Stomach (tissue), 9 donors: ENCODE data around the gene PCDH9. TPM values are rescaled to one million over a fixed set of nuclear protein-coding genes. Genes with fewer than 3 reads are reported as not detected.

ENCODE experiments used
- DNase-seq, 2 donors: peaks; one replicate each; pipeline versions ENCODE4 v3.0.0 to v3.0.0-alpha.2; 2013 to 2019
- H3K27ac ChIP-seq, 5 donors: fragments of 200-600 bp in 4 of 5; sonication (generic) in 4 of 5; one replicate each; pipeline ENCODE4 v1.5.1; 2013 to 2019; ENCODE audit warnings: mild to moderate bottlenecking in 1 of 5, moderate library complexity in 1 of 5
- H3K27me3 ChIP-seq, 3 donors: fragments of 200-600 bp; sonication (generic); one replicate each; pipeline ENCODE4 v1.5.1; 2017 to 2019; ENCODE audit warnings: mixed run types in 1 of 3
- H3K36me3 ChIP-seq, 4 donors: fragments of 200-600 bp; sonication (generic); 1 replicate in 3 of 4; 2 replicates in 1 of 4; pipeline ENCODE4 v1.5.1; 2016 to 2019
- H3K4me1 ChIP-seq, 4 donors: fragments of 200-600 bp; sonication (generic); one replicate each; pipeline ENCODE4 v1.5.1; 2016 to 2019
- H3K4me3 ChIP-seq, 4 donors: fragments of 200-600 bp; sonication (generic) in 3 of 4; one replicate each; pipeline ENCODE4 v1.5.1; 2016 to 2019; ENCODE audit warnings: mild to moderate bottlenecking in 1 of 4
- H3K9me3 ChIP-seq, 4 donors: fragments of 200-600 bp; sonication (generic); one replicate each; pipeline ENCODE4 v1.5.1; 2016 to 2019
- CTCF ChIP-seq, 7 experiments: fragments of 450-650 bp in 4 of 7; fragments of 200-600 bp in 3 of 7; sonication (generic) in 3 of 7; IDR thresholded peaks; one replicate each; pipeline ENCODE4 v1.5.1; 2016 to 2019; ENCODE audit warnings: antibody characterized with exemption in 7 of 7, control low read depth in 2 of 7, mild to moderate bottlenecking in 1 of 7
- EP300 ChIP-seq: sonication (generic); formaldehyde crosslinking; IDR thresholded peaks from one replicate; pipeline ENCODE4 v1.6.1; 2017; ENCODE audit warnings: antibody characterized with exemption
- POLR2A ChIP-seq, 4 donors: fragments of 450-650 bp; IDR thresholded peaks; one replicate each; pipeline ENCODE4 v1.6.1; 2016; ENCODE audit warnings: antibody characterized with exemption in 4 of 4, control low read depth in 2 of 4, mild to moderate bottlenecking in 1 of 4, moderate library complexity in 1 of 4
- POLR2AphosphoS5 ChIP-seq, 3 donors: sonication (generic); formaldehyde crosslinking; IDR thresholded peaks; one replicate each; pipeline ENCODE4 v1.6.1; 2016; ENCODE audit warnings: antibody characterized with exemption in 3 of 3
- WGBS, 5 donors: extraction: QIAGEN DNeasy Blood & Tissue Kit in 3 of 5; methylation state at CpG; one replicate each; pipeline versions ENCODE4 v1.1.5 to v1.1.7; 2013 to 2018; 5-methylcytosine and 5-hydroxymethylcytosine counted together
- intact Hi-C: fragments of 100-400 bp; cut with DNase I; formaldehyde crosslinking; loops from one replicate; pipeline ENCODE4 v1.15.1; 2023; ENCODE audit warnings: low total_unique reads
- polyA plus RNA-seq, 3 donors: library from polyadenylated mRNA; stranded (reverse); fragments of 200-250 nt; gene quantifications; one replicate each; pipeline ENCODE4 v1.2.3, GENCODE V29; 2013
- total RNA-seq, 5 donors: library from RNA; depleted of rRNA; stranded (reverse); fragments of >200 nt; gene quantifications; one replicate each; pipeline versions ENCODE4 v1.1.0 to v1.2.3, GENCODE V29; 2014 to 2016
- donor health status: healthy with polysubstance abuse.
- donor health status: Bipolar disorder and iron deficiency.
- donor health status: healthy.

The PCDH9 gene
- total and polyA plus RNA-seq, 8 donors, result 0.40 to 36.2 (median 3.7) TPM

DNA sequence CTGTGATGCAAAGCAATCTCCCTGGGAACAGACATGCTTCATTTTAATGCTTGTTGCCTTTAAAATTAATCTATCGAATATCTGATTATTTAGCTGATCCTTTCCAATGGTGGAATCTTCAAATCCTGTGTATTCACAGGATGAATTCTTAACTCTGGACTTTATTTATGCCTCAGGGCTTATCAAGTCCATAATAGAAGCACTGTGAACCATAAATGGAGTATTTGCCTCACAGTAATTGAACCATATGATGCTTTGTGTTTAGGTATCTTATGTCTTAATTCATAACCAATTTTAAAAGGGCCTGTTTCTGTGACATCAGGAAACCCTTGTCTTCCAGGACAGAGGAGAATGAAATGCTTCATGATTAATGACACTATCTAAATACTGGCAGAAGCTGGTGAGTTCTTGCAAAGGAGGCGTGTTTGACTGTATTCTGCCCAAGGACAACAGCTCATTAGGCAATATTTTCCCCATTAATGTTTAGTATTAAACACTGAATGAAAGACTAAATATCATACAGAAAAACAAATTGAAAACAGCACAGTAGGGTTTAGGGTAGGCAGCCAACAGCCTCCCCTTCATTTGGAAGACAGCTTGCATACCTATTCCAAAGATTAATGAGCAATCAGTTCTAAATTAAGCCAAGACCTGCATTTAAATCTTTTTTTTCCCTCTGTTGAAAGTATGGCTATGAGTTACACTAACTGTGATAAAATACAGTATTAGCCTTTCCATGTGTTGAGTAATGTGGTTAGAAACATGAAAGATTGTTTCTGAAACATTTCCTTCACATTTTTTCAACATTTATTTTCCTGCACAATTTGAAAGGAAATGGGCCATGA is 709.4 kb downstream of the PCDH9 start:
- no peaks in the 10 kb centered on the region for H3K36me3 ChIP-seq
- H3K4me1 ChIP-seq, result no peaks in the 10 kb centered on the region
- H3K27ac ChIP-seq, result no peak overlapping the region
- no peak for DNase-seq
- no peak for TF ChIP-seq POLR2A (IDR thresholded peaks at IDR 0.05)
- no peak for TF ChIP-seq CTCF (IDR thresholded peaks at IDR 0.05)
- no peak for TF ChIP-seq POLR2AphosphoS5 (IDR thresholded peaks at IDR 0.05)
- TF ChIP-seq EP300, result no peak
- intact Hi-C loops, result no loop called here
- H3K9me3 ChIP-seq, result no peaks in the 10 kb centered on the region
- no peak overlapping the region for H3K4me3 ChIP-seq
- WGBS, 5 donors, result 64 to 84% (median 80%) methylated on average over 2 of the region's 2 CpGs
- no peaks in the 10 kb centered on the region for H3K27me3 ChIP-seq

DNA sequence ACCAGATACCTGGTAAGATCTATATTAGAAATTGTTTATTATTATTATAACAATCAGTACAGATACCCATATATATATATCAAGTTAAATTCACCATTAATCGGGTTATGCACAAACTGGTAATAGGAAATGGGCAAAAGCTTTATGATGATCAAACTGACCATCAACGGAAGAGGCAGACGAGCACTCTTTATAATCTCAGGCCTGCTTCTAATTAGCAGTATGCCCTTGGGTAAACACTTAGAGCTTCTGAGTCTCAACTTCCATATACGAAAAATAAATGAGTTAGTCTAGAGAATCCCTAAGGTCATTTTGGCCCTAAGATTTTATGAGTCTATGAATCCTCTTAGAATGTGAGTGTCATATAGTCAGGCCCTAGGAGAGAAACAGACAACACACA is 710.9 kb downstream of the PCDH9 start:
- 91 to 97% (median 94%) methylated on average over 4 of the region's 4 CpGs for WGBS, 5 donors
- TF ChIP-seq POLR2AphosphoS5 (IDR thresholded peaks at IDR 0.05) (no peak), POLR2A (IDR thresholded peaks at IDR 0.05) (no peak), CTCF (IDR thresholded peaks at IDR 0.05) (no peak), EP300 (no peak)
- Histone ChIP-seq H3K36me3 (no peaks in the 10 kb centered on the region), H3K9me3 (no peaks in the 10 kb centered on the region), H3K27ac (no peak overlapping the region), H3K4me3 (no peak overlapping the region), H3K4me1 (no peaks in the 10 kb centered on the region), H3K27me3 (no peaks in the 10 kb centered on the region)
- intact Hi-C loops, result no loop called here
- DNase-seq, result no peak

DNA sequence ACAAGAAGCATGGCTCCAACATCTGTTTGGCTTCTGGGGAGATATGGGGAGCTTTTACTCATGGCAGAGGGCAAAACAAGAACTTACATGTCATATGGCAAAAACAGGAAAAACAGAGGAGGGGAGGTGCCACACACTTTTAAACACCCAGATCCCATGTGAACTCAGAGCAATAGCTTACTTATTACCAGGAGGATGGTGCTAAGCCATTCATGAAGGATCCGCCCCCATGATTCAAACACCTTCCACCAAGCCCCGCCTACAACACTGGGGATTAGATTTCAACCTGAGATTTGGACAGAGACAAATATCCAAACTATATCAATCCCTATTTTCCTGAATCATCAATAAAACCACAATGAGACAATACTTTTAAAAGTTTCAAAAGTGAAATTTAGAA is 712.1 kb downstream of the PCDH9 start:
- no peak overlapping the region for H3K27ac ChIP-seq
- no peak for TF ChIP-seq CTCF (IDR thresholded peaks at IDR 0.05)
- DNase-seq, result no peak
- H3K4me1 ChIP-seq, result no peaks in the 10 kb centered on the region
- no peaks in the 10 kb centered on the region for H3K36me3 ChIP-seq
- WGBS, 5 donors, result 86 to 95% (median 93%) methylated on average over 2 of the region's 2 CpGs
- intact Hi-C loops, result no loop called here
- H3K9me3 ChIP-seq, result no peaks in the 10 kb centered on the region
- H3K27me3 ChIP-seq, result no peaks in the 10 kb centered on the region
- no peak overlapping the region for H3K4me3 ChIP-seq

DNA sequence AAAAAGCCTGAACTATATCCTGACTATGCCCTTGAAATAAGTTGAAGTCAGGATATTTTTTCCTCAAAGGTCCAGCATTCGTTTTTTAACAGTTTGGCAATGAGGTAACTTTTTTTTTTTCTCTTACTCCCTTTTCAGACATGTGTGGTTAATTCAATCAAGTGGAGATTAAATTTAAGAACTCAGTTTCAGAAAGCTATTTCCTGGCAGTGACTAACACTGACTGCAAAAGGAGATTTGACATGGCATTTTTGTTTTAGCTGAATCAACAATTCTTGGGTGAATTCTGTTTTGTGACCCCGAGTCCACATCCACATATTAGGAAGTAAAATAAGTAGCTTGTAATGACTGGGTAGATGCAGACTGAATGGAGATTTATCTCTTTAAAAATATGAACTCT is 716.4 kb downstream of the PCDH9 start:
- intact Hi-C loops, result no loop called here
- no peaks in the 10 kb centered on the region for H3K9me3 ChIP-seq
- H3K4me1 ChIP-seq, result no peaks in the 10 kb centered on the region
- H3K36me3 ChIP-seq, result no peaks in the 10 kb centered on the region
- no peak overlapping the region for H3K4me3 ChIP-seq
- TF ChIP-seq POLR2AphosphoS5 (IDR thresholded peaks at IDR 0.05) (no peak), EP300 (no peak), CTCF (IDR thresholded peaks at IDR 0.05) (no peak), POLR2A (IDR thresholded peaks at IDR 0.05) (no peak)
- no peak overlapping the region for H3K27ac ChIP-seq
- WGBS, 5 donors, result 10 to 18% (median 14%) methylated on average over 2 of the region's 2 CpGs
- DNase-seq, result peak in 1 of 2 donors; percentile 26
- no peaks in the 10 kb centered on the region for H3K27me3 ChIP-seq
